ENCODE data around the gene P2RX4. TPM values are rescaled to one million over a fixed set of nuclear protein-coding genes. Genes with fewer than 3 reads are reported as not detected.

P2RX4 gene
- total and polyA plus RNA-seq, 9 of the 15 experiments (the other 6 are each of a cell fraction or from before 2014, with no cell fraction given), result 6.6 to 21.5 (median 11.7) TPM

DNA sequence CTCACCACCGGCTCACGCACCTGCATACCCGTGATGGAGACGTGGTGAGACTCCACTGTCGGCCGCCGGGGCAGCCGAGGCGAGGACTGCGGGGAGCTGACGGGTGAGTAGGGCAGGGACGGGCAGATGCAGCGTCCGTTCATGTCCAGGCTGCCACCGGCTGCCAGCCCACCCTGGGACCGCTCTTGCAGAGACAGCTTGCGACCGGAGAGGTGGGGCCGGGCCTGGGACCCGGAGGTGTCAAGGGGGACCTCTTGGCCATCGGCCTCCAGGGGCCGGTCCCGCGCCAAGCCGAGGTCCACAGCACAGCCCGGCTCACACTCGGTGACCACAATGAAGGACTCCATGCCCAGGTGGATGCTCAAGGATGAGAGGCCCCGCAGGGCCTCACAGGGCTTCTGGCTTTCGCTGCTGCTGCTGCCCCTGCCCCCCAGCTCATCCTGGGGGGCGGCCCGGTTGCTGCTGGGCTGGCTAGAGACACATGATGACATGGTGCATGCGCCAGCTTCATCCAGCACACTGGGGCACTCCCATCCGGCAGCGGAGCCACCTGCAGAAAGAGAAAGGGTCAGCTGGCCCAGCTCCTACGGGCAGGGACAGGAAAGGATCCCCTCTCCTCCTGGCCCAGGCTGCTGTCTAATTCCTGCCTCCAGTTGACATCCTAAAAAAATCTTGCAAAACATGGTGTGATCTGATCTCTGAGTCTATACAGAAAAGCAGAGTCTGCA lies 64.3 kb downstream of the P2RX4 start:
- Histone ChIP-seq H3K27ac (ENCODE audit: extremely low read depth, low read depth, low read length) (no peak overlapping the region), H2AFZ (ENCODE audit: low read depth, low read length) (no peak overlapping the region), H3K27me3 (ENCODE audit: control insufficient read depth in 2 of 2, insufficient read depth in 2 of 2, low read length in 2 of 2) (no peaks in the 10 kb centered on the region), H3K9me1 (ENCODE audit: control insufficient read depth, insufficient read depth, low read length) (no peaks in the 10 kb centered on the region), H4K20me1 (replicated peaks; ENCODE audit: control insufficient read depth, insufficient read depth, low read length) (no peaks in the 10 kb centered on the region), H3K9ac (ENCODE audit: insufficient read depth in 1 of 2, low read depth in 2 of 2, low read length in 2 of 2) (no peak overlapping the region; a peak in 2 of 4 replicates), H3K79me2 (ENCODE audit: control insufficient read depth, insufficient read depth, low read length) (peaks cover 8% of the 10 kb centered on the region; the same call in 2 of the 3 replicates), H3K4me1 (replicated peaks in 1 of 2; ENCODE audit: control insufficient read depth in 2 of 2, insufficient read depth in 2 of 2, low read length in 2 of 2) (peaks cover 0 to 13% of the 10 kb centered on the region in 2 experiments; a peak in 1 of 5 replicates), H3K9me3 (replicated peaks; ENCODE audit: control insufficient read depth, insufficient read depth, low read depth, low read length) (no peaks in the 10 kb centered on the region), H3K4me3 (no peak overlapping the region), H3K36me3 (ENCODE audit: control insufficient read depth, insufficient read depth, low read length) (peaks cover 34% of the 10 kb centered on the region; the same call in 2 of the 3 replicates), H3K4me2 (ENCODE audit: insufficient read depth, low read length) (no peak overlapping the region)
- POLR2A ChIA-PET, result interaction anchor here (1.2 kb wide), 1 partner anchor 8 kb away, joined by 3 read pairs; no protein-coding TSS in a partner anchor
- intact Hi-C loops (cut with micrococcal nuclease), result no loop called here
- CTCF ChIA-PET (ENCODE audit: low intra/inter-chr PET ratio), result no interaction called here
- BruUV-seq (replicated peaks), result no TSS peak
- ATAC-seq, result no peak
- no peak for FAIRE-seq
- in situ Hi-C loops (cut with MboI), result no loop called here
- 96% methylated on average over 19 of the region's 35 CpGs for WGBS (ENCODE audit: insufficient coverage, low coverage, missing lambda C conversion rate)
- DNase-seq (ENCODE audit: extremely low read depth in 1 of 4, low spot score in 3 of 4), result no peak
- TF ChIP-seq, protein P1, sequence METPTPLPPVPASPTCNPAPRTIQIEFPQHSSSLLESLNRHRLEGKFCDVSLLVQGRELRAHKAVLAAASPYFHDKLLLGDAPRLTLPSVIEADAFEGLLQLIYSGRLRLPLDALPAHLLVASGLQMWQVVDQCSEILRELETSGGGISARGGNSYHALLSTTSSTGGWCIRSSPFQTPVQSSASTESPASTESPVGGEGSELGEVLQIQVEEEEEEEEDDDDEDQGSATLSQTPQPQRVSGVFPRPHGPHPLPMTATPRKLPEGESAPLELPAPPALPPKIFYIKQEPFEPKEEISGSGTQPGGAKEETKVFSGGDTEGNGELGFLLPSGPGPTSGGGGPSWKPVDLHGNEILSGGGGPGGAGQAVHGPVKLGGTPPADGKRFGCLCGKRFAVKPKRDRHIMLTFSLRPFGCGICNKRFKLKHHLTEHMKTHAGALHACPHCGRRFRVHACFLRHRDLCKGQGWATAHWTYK (CRISPR knock-in tag; IDR thresholded peaks at IDR 0.05), result no peak
- TF ChIP-seq CBX3 (IDR thresholded peaks at IDR 0.05; ENCODE audit: borderline replicate concordance in 1 of 2, low read length in 2 of 2) (no peak), HDGF (IDR thresholded peaks at IDR 0.05) (no peak), RNF2 (IDR thresholded peaks at IDR 0.05) (no peak), TAF1 (IDR thresholded peaks at IDR 0.05; ENCODE audit: control insufficient read depth, extremely low read depth, insufficient read depth, low read length, severe bottlenecking) (no peak), ZNF561 (CRISPR knock-in tag; conservative IDR thresholded peaks at IDR 0.05) (no peak), GABPB2 (CRISPR knock-in tag; conservative IDR thresholded peaks at IDR 0.05) (no peak), ZNF174 (CRISPR knock-in tag; IDR thresholded peaks at IDR 0.05) (no peak), IFI16 (CRISPR knock-in tag; IDR thresholded peaks at IDR 0.05) (no peak), ZNF253 (CRISPR knock-in tag; conservative IDR thresholded peaks at IDR 0.05) (no peak), RFX1 (IDR thresholded peaks at IDR 0.05) (no peak), HMG20A (CRISPR knock-in tag; conservative IDR thresholded peaks at IDR 0.05) (no peak), MEF2D (tag; conservative IDR thresholded peaks at IDR 0.05; ENCODE audit: low read depth) (no peak), C11orf30 (IDR thresholded peaks at IDR 0.05; ENCODE audit: low read depth) (no peak)
- TF ChIP-seq, protein P2, sequence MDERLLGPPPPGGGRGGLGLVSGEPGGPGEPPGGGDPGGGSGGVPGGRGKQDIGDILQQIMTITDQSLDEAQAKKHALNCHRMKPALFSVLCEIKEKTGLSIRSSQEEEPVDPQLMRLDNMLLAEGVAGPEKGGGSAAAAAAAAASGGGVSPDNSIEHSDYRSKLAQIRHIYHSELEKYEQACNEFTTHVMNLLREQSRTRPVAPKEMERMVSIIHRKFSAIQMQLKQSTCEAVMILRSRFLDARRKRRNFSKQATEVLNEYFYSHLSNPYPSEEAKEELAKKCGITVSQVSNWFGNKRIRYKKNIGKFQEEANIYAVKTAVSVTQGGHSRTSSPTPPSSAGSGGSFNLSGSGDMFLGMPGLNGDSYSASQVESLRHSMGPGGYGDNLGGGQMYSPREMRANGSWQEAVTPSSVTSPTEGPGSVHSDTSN (CRISPR knock-in tag; IDR thresholded peaks at IDR 0.05; ENCODE audit: low read depth), result no peak
- TF ChIP-seq, protein P2 (tag; conservative IDR thresholded peaks at IDR 0.05; ENCODE audit: low read depth), result no peak
